ENCODE measurements around the gene NCBP2L.
"Not testable (repeated sequence)": the region's sequence is repeated elsewhere in the genome, so short reads cannot be mapped to it uniquely, and the experiment has no call there.

Gene NCBP2L

GRCh38 chrX:107753187-107753586, 24.3 kb upstream of the NCBP2L start:
- DNase-seq, result no peak

- DNase-seq, result no peak
These were observed 21.8 kb upstream of the NCBP2L start for GRCh38 chrX:107755721-107756120.

DNA sequence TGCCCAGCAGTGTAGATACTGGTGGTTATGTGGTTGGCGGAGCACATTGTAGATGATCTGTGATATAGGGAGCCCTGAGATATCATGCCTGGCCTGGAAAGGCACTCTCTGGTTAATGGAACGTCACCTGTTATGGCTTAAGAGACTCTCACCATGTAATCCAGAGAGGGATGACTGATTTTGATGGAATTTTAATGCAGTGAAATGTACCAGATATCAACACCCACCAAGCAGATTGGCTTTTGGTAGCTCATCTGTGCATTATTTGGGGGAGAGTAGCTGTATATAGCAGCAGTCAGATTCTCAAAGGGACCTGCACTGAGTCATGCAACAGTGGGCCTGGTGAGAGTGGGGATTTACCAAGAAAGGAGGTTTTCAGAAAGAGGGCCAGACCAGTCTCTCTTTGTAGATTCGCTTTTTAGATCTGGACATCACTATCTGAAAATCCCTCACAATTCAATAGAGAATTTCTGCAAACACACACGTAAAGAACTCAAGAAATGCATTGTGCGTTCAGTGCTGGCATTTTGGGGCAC, 19.2 kb upstream of the NCBP2L start:
- no peak for DNase-seq

DNA sequence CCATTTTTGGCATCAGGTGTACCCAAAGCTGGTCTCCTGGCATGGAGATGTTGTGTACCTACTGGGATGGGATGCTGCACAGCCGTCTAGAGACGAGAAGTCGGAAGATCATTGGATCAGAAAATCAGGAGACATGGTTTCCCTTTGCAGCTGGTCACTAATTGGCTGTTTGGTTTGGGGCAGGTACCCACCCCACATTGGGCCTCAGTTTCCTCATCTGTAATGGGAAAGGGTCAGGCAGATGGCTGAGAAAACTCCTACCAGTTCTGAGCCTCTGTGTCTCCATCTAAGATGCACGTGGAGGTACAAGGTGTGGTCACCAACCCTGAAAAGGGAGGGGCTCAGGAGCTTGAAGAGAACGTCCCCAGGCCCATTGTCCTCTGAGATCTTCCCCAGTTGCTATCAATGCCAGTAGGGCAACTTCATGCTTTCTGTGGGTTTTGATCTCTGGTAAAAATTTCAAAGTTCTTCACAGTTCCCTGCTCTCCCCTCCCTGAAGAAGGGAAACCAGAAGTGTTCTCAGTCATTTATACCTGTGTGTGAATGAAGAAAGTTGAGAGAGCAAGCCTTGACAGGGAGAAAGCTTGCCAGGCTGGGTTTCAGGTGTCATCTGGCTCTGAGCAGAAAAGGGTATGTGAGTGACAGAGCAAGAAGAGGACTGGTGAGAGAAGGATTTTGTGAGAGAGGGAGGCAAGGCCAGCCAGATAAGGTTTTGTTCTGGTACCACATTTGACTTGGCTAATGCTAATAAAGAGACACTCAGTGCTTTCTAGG, 17.0 kb upstream of the NCBP2L start:
- DNase-seq, result no peak

DNA sequence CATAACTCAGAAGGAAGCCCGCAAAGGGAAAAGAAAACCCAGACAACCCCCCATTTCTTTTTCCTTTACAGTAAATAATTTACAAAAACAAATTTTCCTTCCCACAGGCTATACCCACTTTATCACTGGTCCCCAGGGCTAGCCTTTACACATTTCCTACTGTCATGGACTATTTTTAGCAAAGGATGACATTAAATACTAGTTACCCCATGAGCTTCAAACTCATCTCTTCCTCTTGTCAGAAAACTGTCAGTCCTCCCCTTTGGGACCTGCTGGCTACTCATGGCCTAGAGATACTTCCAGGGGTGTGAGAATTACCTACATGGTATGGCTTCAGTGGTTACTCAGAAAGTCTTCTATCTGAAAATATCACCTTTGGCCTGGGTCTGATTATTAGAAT, 13.9 kb upstream of the NCBP2L start:
- DNase-seq, result no peak

DNA sequence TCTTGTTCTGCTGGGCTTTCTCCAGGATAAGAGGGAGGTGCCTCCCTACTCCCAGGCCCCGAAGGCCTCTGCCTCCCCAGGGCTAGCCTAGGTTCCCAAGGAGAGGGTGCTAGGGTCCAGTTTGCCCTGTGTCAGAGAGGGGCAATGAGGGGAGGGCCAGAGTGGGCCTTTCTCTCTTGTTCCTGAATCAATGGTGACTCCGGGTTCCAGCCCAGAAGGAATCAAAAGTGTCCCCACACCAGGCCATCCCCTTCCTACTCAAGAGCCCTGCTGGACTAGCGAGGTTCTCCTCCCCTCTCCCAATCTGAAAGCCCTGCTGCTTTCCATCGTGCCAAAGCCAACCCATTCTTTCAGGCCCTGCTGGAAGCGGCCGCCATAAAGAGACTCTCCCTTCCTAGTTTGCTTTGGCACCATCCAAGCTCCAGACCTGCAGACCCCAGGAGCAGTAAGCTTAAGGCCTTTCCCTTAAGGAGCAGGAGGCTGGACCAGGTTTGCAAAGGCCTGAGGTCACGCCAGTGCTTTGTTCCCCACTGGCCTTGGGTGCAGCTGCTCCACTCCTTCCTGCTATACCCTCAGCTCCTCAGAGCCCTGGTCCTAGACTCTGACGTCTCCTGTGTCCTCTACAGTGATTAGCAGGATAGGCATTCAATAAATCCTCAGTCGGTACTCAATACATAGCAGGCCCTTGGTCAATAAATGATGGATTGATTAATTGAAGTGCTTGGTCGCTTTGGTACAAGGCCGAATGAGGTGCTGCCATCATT, 12.5 kb upstream of the NCBP2L start:
- DNase-seq, result no peak

GRCh38 chrX:107766470-107767150, 10.9 kb upstream of the NCBP2L start:
- no peak for DNase-seq

DNA sequence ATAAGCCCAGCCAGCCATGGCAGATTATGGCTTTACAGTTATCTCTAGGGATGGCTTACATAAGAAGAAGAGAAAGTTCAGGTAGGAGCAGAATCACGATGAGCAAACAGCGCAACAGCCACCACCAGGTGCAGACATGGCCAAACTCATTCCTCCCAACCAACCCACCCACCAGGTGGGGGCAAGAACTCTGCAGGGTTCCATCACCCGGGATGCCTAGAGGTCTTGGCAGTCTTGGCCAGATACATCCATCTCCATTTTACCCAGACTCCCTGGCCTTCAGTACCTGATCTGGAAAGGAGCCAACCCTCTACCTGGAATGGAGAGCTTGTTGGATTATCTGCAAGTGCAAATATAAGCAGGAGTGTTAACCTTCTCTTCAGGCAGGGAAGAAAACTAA, 9.5 kb upstream of the NCBP2L start:
- DNase-seq, result no peak

GRCh38 chrX:107769581-107770317, 7.8 kb upstream of the NCBP2L start:
- DNase-seq, result no peak

- no peak for DNase-seq
These were observed 4.3 kb upstream of the NCBP2L start for GRCh38 chrX:107773206-107773605.

GRCh38 chrX:107773906-107774435, 3.6 kb upstream of the NCBP2L start:
- no peak for DNase-seq

DNA sequence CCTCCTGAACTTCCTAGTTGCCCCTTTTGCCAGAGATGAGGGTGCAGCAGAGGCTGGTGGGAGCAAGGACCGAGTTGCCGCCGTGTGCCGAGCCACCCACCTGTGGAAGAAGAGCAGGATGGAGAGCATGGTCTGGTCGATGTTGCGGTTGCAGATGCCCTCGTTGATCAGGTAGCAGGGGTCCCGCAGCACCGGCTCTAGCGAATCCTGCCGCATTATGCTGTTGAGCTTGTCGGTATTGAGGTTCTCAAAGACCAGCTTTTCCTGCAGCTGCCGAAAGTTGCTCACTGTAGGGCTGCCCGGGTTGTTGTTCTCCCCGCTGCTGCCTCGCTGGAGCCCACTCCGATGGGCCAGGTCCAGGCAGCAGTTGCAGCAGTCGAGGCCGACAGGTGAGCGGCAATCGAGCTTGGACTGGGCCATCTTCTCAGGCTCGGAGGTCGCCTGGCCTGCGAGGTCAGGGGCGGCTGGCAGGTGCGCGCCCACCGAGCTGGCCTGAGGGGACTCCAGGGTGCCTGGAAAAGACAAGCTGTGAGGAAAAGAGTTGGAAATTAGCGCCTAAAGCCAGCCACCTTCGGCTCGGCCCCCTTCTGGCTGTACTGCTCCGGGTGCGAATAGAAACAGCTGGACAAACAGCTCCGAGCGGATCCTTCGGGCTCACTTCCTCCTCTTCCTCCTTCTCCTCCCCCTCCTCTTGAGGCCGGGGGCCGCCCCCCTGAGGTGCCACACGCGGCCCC, 2.4 kb upstream of the NCBP2L start:
- no peak for DNase-seq

GRCh38 chrX:107775734-107776511, 1.6 kb upstream of the NCBP2L start, which contains the start of gene TSC22D3:
Gene TSC22D3, minus strand, starts transcription at chrX:107775787. Its CDS starts 368 bp downstream, at chrX:107775419.
- DNase-seq, result peak; percentile 65

DNA sequence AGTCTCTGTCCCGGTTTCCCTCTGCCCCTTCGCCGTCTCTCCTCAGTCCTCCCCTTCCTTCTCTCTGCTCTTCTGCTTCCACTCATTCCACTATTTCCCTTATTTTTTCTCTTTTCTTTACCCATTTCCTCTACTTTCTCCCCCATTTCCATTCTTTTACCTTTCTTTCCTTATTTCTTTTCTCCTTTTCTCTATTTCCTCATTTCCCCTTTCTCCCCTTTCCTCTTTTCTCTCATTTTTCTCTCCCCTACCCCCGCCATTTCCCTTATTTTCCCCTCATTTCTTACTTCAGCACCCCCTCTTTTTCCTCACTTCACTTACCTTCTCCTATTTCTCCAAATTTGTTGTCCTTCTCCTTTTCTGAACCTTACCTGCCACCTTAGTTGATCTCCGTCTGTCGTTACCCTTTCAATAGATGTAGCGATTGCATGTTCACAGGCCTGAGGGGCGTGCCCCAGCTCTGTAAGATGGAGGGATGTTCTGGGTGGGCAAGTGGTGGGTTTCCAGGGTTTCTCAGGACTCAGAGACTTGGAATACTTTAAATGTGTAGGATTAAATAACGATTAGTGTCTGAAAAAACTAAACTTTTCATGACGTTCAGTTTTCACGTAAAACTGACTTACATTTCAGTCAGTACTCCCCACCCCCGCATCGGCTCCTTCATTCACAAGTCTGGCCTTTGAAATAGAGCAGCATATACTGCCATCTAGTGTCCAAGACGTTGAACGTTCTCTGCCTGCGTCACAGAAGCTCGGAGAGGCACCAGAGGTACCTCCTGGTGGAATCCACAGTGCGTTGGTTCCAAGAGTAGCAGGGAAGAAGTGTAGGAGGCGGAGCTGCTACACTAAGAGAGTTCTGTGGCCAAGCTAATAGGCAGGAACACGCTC, 641 bp upstream of the NCBP2L start:
- peak; percentile 76 for DNase-seq

DNA sequence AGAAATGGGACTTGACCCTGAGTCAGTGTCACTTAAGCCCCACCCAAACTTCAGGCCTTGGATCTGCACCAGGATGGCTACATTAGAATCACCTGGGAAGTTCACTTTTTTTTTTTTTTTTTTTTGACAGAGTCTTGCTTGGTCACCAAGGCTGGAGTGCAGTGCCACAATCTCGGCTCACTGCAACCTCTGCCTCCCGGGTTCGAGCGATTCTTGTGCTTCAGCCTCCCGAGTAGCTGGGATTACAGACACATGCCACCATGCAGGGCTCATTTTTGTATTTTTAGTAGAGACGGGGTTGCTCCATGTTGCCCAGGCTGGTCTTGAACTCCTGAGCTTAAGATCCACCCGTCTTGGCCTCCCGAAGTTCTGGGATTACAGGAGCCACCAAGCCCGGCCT, 3.0 kb downstream of the NCBP2L start:
- DNase-seq, result no peak

DNA sequence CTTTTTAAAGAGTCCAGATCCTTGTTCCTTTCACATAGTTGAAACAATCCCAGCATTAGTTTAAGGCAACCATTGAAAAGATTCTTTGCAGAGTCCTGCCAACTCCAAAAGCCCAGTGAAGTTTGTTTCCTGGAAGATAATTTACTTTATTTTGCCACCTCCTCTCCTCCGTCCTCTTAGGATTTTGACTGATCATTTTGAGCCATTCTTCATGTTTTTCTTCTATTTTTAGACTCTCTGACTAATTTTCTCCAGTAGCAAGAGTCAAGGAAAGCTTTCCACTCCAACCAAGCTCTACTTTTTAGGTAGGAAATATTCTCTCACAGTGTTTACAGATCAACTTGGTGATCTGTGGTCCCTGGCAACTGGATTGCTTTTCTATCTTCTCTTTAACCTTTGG, 10.3 kb downstream of the NCBP2L start:
- no peak for DNase-seq

DNA sequence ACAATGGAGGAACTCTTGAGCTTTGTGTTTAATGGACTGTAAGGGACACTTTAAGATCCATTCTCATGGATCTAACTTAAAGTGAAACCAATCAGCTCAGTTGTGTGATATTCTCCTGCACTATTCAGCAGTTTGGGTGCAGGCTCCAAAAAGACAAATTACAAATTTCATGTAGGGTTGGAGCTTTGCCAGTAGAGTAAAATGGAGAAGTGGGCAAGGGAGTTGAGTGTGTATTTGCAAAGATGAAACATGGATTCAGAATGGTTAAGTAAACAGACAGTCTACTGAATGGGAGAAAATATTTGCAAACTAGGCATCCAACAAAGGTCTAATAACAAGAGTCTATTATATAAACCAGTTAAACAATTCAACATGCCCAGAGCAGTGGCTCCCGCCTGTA, 26.9 kb downstream of the NCBP2L start:
- no peak for DNase-seq

- DNase-seq, result no peak
These were observed 27.6 kb downstream of the NCBP2L start for GRCh38 chrX:107805179-107805578.

DNA sequence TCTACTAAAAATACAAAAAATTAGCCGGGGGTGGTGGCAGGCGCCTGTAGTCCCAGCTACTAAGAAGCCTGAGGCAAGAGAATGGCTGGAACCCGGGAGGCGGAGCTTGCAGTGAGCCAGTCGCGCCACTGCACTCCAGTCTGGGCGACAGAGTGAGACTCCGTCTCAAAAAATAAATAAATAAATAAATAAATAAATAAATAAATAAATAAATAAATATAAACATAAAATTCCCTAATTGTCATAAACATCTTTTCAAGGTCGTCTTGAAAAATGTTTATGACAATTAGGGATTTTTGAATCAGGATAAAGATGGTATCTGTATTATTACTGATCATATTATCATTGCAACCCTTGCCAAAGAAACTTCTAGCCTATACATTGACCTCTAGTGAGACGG, 32.5 kb downstream of the NCBP2L start:
- not testable (repeated sequence) for DNase-seq
